Memory B cell (primary cell): ENCODE measurements around the gene SLCO6A1.

Experiments used
- ATAC-seq: fragments of 150-1000 bp; cut with Tn5 transposase; 2 replicates; pipeline ENCODE4 v1.10.0; 2021; ENCODE audit warnings: low read depth, mild to moderate bottlenecking, moderate library complexity
- DNase-seq, 2 donors: peaks; one replicate each; pipeline ENCODE4 v3.0.0; 2022; ENCODE audit warnings: low spot score in 2 of 2
- H3K27ac Mint-ChIP-seq: one replicate; pipeline ENCODE4 v1.8.0; 2022; ENCODE audit warnings: mild to moderate bottlenecking, moderate library complexity, mixed read lengths
- H3K27me3 Mint-ChIP-seq: one replicate; pipeline ENCODE4 v1.8.0; 2022; ENCODE audit warnings: mixed read lengths
- H3K36me3 Mint-ChIP-seq: one replicate; pipeline ENCODE4 v1.8.0; 2022; ENCODE audit warnings: mild to moderate bottlenecking, mixed read lengths
- H3K4me1 Mint-ChIP-seq: one replicate; pipeline ENCODE4 v1.8.0; 2022; ENCODE audit warnings: mixed read lengths
- H3K4me3 Mint-ChIP-seq: one replicate; pipeline ENCODE4 v1.8.0; 2022; ENCODE audit warnings: mild to moderate bottlenecking, moderate library complexity, mixed read lengths
- H3K9me3 Mint-ChIP-seq: one replicate; pipeline ENCODE4 v1.8.0; 2022; ENCODE audit warnings: mixed read lengths

Gene SLCO6A1

GRCh38 chr5:102385365-102385764 is 113.4 kb downstream of the SLCO6A1 start:
- H3K4me1 Mint-ChIP-seq: no peaks in the 10 kb centered on the region
- DNase-seq: no peak
- H3K4me3 Mint-ChIP-seq: no peak overlapping the region
- no peaks in the 10 kb centered on the region for H3K27me3 Mint-ChIP-seq
- H3K27ac Mint-ChIP-seq: no peak overlapping the region
- peaks cover 10% of the 10 kb centered on the region for H3K9me3 Mint-ChIP-seq
- no peak for ATAC-seq
- no peaks in the 10 kb centered on the region for H3K36me3 Mint-ChIP-seq

DNA sequence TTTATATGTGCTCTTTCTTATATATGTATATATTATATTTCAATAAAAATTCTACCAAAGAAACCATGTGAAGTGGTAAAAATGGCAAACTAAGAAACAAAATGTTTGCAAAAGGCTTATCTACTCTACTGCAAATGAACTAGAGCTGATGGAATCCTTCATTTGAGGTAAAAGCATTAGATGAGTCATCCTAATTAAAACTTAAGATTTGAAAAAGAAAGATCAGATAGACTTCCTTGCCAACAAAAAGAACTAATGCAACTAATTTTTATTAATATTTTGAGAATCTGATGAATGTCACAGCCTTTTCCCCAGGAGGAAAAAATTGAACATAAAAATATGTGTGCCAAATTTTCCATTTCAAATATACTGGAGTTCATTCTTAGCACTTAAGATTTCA is 118.6 kb downstream of the SLCO6A1 start:
- no peak for DNase-seq
- no peaks in the 10 kb centered on the region for H3K27me3 Mint-ChIP-seq
- H3K4me1 Mint-ChIP-seq: no peaks in the 10 kb centered on the region
- ATAC-seq: no peak
- no peak overlapping the region for H3K27ac Mint-ChIP-seq
- H3K9me3 Mint-ChIP-seq: peaks cover 4% of the 10 kb centered on the region
- H3K4me3 Mint-ChIP-seq: no peak overlapping the region
- no peaks in the 10 kb centered on the region for H3K36me3 Mint-ChIP-seq

DNA sequence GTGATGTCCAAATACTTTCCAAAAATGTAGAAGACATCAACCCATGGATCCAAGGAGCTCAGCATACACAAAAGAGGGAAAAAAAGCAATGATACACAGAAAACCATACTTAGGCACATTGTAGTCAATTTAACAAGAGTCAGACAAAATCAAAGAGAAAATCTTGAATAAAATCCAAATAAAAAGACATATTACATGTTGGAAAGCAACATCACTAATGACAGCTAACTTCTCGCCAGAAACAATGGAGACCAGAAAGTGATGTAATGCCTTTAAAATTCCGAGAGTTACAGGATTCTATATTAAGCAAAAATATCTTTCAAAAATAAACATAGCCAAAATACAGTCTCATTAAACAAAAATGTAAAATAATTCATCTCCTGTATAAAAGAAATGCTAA is 122.9 kb downstream of the SLCO6A1 start:
- DNase-seq (no peak), ATAC-seq (no peak)
- H3K27me3 Mint-ChIP-seq: no peaks in the 10 kb centered on the region
- no peaks in the 10 kb centered on the region for H3K4me1 Mint-ChIP-seq
- no peak overlapping the region for H3K4me3 Mint-ChIP-seq
- H3K36me3 Mint-ChIP-seq: no peaks in the 10 kb centered on the region
- no peaks in the 10 kb centered on the region for H3K9me3 Mint-ChIP-seq
- no peak overlapping the region for H3K27ac Mint-ChIP-seq

GRCh38 chr5:102375272-102375671 is 123.5 kb downstream of the SLCO6A1 start:
- Mint-ChIP-seq H3K9me3 (no peaks in the 10 kb centered on the region), H3K27ac (no peak overlapping the region), H3K4me1 (no peaks in the 10 kb centered on the region), H3K4me3 (no peak overlapping the region), H3K36me3 (no peaks in the 10 kb centered on the region), H3K27me3 (no peaks in the 10 kb centered on the region)
- ATAC-seq: no peak
- DNase-seq: no peak

DNA sequence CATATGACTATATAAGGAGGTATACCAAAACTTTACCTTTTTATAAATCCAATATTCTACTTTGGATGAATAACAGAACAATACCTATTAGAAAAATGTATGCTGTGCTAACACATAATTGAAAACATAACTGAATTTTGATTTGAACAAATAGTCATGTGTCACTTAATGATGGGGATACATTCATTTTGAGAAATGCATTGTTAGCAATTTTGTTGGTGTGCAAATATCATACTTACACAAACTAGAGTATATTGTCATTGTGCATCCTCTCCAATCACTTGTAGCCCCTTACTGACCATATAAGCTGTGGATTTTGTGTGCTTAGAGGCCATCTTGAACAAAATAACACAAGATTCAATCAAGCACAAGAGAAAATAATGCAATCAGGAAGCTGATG is 130.4 kb downstream of the SLCO6A1 start:
- Mint-ChIP-seq H3K4me1 (no peaks in the 10 kb centered on the region), H3K4me3 (no peak overlapping the region), H3K9me3 (no peaks in the 10 kb centered on the region), H3K27ac (no peak overlapping the region), H3K27me3 (no peaks in the 10 kb centered on the region), H3K36me3 (no peaks in the 10 kb centered on the region)
- no peak for ATAC-seq
- DNase-seq: no peak

DNA sequence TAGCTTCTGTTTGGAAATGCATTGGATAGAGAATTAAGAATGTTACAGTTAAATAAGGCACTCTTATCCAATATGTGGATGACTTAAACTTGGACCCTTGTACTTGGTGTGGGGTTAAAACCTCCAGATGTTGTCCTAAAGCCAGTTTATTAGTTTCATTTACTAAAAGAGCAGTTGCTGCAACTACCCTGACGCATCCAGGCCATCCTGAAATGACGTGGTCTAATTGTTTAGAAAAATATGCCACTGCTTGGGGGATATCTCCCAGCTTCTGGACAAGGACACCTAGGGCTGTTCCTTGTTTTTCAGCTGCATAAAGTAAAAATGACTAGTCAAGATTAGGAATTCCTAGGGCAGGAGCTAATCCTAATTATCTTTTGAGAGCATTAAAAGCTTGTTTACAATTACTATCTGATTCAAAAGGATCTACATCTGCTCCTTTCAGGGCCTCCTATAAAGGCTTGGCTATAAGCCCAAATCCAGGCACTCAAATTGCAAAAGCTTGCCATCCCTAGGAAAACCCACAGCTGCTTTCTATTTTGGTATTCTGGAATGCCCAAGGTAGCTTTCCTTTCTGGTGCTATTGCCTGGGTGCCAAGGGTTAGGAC is 157.0 kb downstream of the SLCO6A1 start:
- no peaks in the 10 kb centered on the region for H3K4me1 Mint-ChIP-seq

DNA sequence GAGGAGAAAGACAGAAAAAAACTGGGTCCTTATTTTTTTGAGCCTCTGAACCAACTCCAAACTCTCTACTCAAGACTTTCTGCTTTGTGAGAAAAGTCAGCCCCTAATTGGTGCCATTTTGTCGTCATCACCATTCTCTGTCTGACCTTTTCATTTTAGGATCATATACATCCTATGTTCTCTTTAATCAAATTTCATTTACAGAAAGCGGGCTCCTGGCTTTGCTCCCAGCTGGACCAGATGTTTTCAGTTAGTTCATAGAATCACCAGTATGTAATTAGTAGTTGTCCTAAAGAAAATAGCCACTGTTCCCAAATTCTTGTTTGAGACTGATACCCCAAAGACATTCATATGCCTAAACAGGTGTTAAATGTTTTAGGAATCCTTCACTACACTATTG is 174.1 kb downstream of the SLCO6A1 start:
- no peak overlapping the region for H3K4me3 Mint-ChIP-seq
- no peak overlapping the region for H3K27ac Mint-ChIP-seq
- no peaks in the 10 kb centered on the region for H3K4me1 Mint-ChIP-seq
- H3K36me3 Mint-ChIP-seq: no peaks in the 10 kb centered on the region
- no peak for DNase-seq
- H3K9me3 Mint-ChIP-seq: no peaks in the 10 kb centered on the region
- no peak for ATAC-seq
- no peaks in the 10 kb centered on the region for H3K27me3 Mint-ChIP-seq

More for the DNA sequence above, 157.0 kb downstream of the SLCO6A1 start:
- ATAC-seq: no peak
- DNase-seq: no peak
- no peak overlapping the region for H3K4me3 Mint-ChIP-seq
- H3K27me3 Mint-ChIP-seq: peaks cover 2% of the 10 kb centered on the region
- H3K27ac Mint-ChIP-seq: no peak overlapping the region
- no peaks in the 10 kb centered on the region for H3K36me3 Mint-ChIP-seq
- no peaks in the 10 kb centered on the region for H3K9me3 Mint-ChIP-seq
